Neural crest cell (in vitro differentiated cells): Measurements from ENCODE around the gene LTC4S. TPM values are rescaled to one million over a fixed set of nuclear protein-coding genes. Genes with fewer than 3 reads are reported as not detected.

Source experiments
- DNase-seq: peaks from one replicate; pipeline ENCODE4 v3.0.0; 2021; ENCODE audit warnings: low read depth, mixed read lengths, low spot score
- H3K27ac Mint-ChIP-seq: one replicate; pipeline ENCODE4 v1.8.0; 2021; ENCODE audit warnings: mild to moderate bottlenecking, mixed read lengths; ENCODE audit not compliant: unreplicated experiment
- H3K27me3 Mint-ChIP-seq: 2 replicates; pipeline ENCODE4 v1.8.0; 2021; ENCODE audit warnings: low read depth, mild to moderate bottlenecking, mixed read lengths
- H3K36me3 Mint-ChIP-seq: 2 replicates; pipeline ENCODE4 v1.8.0; 2021; ENCODE audit warnings: low read depth, mild to moderate bottlenecking, mixed read lengths
- H3K4me1 Mint-ChIP-seq: 2 replicates; pipeline ENCODE4 v1.8.0; 2021; ENCODE audit warnings: mixed read lengths
- H3K4me3 Mint-ChIP-seq: one replicate; pipeline ENCODE4 v1.8.0; 2021; ENCODE audit warnings: mild to moderate bottlenecking, mixed read lengths
- H3K9me3 Mint-ChIP-seq: 2 replicates; pipeline ENCODE4 v1.8.0; 2021; ENCODE audit warnings: mixed read lengths
- CTCF ChIP-seq: fragments of 200-600 bp; sonication (generic); conservative IDR thresholded peaks from 2 replicates; pipeline ENCODE4 v1.5.0; 2021; ENCODE audit warnings: antibody characterized with exemption, mild to moderate bottlenecking
- total RNA-seq: library from RNA; stranded (reverse); gene quantifications from 2 replicates; pipeline ENCODE4 v1.2.1, GENCODE V29; 2021

The LTC4S gene
- total RNA-seq, 1 donor from 2014 or later: 3.3 TPM

- TF ChIP-seq CTCF: no peak
- H3K27me3 Mint-ChIP-seq: no peaks in the 10 kb centered on the region
- peaks cover 35% of the 10 kb centered on the region for H3K4me1 Mint-ChIP-seq
- no peaks in the 10 kb centered on the region for H3K36me3 Mint-ChIP-seq
- H3K4me3 Mint-ChIP-seq: no peak overlapping the region
- no peaks in the 10 kb centered on the region for H3K9me3 Mint-ChIP-seq
- no peak for DNase-seq
- peak overlapping the region; percentile 73 for H3K27ac Mint-ChIP-seq
Measured at GRCh38 chr5:179755022-179755421, 38.8 kb upstream of the LTC4S start.

- no peak for TF ChIP-seq CTCF
- Mint-ChIP-seq H3K27ac (no peak overlapping the region), H3K9me3 (no peaks in the 10 kb centered on the region), H3K27me3 (no peaks in the 10 kb centered on the region), H3K36me3 (no peaks in the 10 kb centered on the region), H3K4me3 (no peak overlapping the region), H3K4me1 (peaks cover 56% of the 10 kb centered on the region)
- no peak for DNase-seq
Measured at GRCh38 chr5:179758955-179759354, 34.8 kb upstream of the LTC4S start.

- Mint-ChIP-seq H3K27ac (peak overlapping the region; percentile 86), H3K4me3 (no peak overlapping the region), H3K27me3 (no peaks in the 10 kb centered on the region), H3K9me3 (no peaks in the 10 kb centered on the region), H3K4me1 (peaks cover 49% of the 10 kb centered on the region), H3K36me3 (no peaks in the 10 kb centered on the region)
- no peak for DNase-seq
- no peak for TF ChIP-seq CTCF
Measured at GRCh38 chr5:179759581-179760551, 33.9 kb upstream of the LTC4S start.

DNA sequence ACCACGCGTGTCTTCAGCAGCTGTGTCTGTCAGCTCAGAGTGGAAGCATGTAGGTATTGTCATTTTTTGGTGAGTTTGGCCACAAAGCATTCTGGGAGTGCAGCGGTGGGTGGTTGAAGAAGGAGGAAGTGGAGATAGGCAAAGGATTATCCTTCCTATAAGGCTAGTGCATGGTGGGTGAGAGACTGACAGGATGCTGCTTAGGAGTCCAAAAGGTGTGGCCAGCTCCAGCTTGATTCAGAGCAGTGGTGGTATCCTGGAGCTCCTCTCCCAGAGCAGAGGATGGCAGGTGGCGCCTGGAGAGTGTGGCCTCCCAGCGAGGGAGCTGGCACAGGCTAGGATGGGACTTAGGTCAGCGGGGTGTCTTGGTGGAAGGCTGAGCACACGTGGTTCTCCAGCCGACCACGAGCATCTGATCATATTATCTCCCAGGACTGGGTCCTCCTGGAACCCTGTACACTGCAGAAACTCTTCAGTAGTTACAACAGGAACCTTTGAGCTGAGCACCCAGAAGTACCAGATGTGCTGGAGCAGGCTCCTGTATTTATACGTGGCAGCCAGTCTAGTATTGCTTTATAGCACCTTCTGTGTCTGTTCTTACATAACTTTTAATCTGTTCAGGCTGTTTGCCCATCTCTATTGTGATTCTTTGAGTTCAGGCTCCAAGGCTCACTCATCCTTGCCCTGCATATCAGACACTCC, 31.6 kb upstream of the LTC4S start:
- H3K27ac Mint-ChIP-seq: no peak overlapping the region
- no peak for TF ChIP-seq CTCF
- H3K36me3 Mint-ChIP-seq: peaks cover 2% of the 10 kb centered on the region
- no peaks in the 10 kb centered on the region for H3K27me3 Mint-ChIP-seq
- peaks cover 55% of the 10 kb centered on the region for H3K4me1 Mint-ChIP-seq
- no peak overlapping the region for H3K4me3 Mint-ChIP-seq
- no peaks in the 10 kb centered on the region for H3K9me3 Mint-ChIP-seq
- no peak for DNase-seq

DNA sequence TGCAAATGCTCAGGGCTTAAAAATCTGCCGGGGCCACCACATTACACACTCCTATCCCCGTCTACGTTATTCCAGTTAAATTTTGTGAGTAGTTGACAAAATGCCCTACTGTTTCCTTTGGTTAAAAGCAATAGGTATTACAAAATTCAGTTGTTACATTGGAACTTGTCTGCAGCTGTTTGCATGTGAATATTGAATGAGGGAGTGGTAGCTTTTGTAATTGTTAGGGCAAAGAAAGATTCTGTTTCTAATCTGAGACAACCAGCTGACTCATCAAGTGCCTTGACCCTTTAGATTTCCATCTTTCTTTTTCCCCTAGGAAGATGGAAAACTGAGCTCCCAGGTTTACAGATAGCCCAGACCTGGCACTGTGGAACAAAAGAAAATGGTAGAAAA, 31.0 kb upstream of the LTC4S start:
- TF ChIP-seq CTCF: no peak
- H3K4me1 Mint-ChIP-seq: peaks cover 55% of the 10 kb centered on the region
- no peak overlapping the region for H3K27ac Mint-ChIP-seq
- DNase-seq: no peak
- H3K4me3 Mint-ChIP-seq: no peak overlapping the region
- H3K27me3 Mint-ChIP-seq: no peaks in the 10 kb centered on the region
- no peaks in the 10 kb centered on the region for H3K9me3 Mint-ChIP-seq
- peaks cover 2% of the 10 kb centered on the region for H3K36me3 Mint-ChIP-seq
